ENCODE results near the gene PLA2G3. TPM values are rescaled to one million over a fixed set of nuclear protein-coding genes. Genes with fewer than 3 reads are reported as not detected.

Gene PLA2G3
- polyA plus RNA-seq, 1 donor (not counting 4 experiments of a cell fraction or from before 2014, with no cell fraction given) = 0.38 TPM

- Histone ChIP-seq H3K9me1 (ENCODE audit: control insufficient read depth, extremely low read depth, insufficient read depth, low read length) (no peaks in the 10 kb centered on the region), H3K4me3 (ENCODE audit: control insufficient read depth in 2 of 3, extremely low read depth in 1 of 3, insufficient read depth in 2 of 3, low read depth in 1 of 3, low read length in 3 of 3) (peak overlapping the region in 1 of 3 experiments; percentile 11), H3K9ac (ENCODE audit: control insufficient read depth, extremely low read depth, insufficient read depth, low read length) (peak overlapping the region; percentile 51), H4K20me1 (ENCODE audit: control insufficient read depth, extremely low read depth, insufficient read depth, low read length) (peaks cover 13% of the 10 kb centered on the region), H3K79me2 (ENCODE audit: control insufficient read depth, insufficient read depth, low read length) (no peaks in the 10 kb centered on the region), H2AFZ (ENCODE audit: control insufficient read depth, low read length) (peak overlapping the region; percentile 38), H3K27ac (ENCODE audit: control insufficient read depth, insufficient read depth, low read length) (no peak overlapping the region), H3K27me3 (ENCODE audit: control insufficient read depth, extremely low read depth, insufficient read depth, low read length) (no peaks in the 10 kb centered on the region), H3K4me1 (ENCODE audit: control insufficient read depth, extremely low read depth, insufficient read depth, low read length) (peaks cover 10% of the 10 kb centered on the region), H3K9me3 (ENCODE audit: control insufficient read depth, low read depth, low read length) (no peaks in the 10 kb centered on the region), H3K4me2 (ENCODE audit: control insufficient read depth, extremely low read depth, insufficient read depth, low read depth, low read length) (peak overlapping the region; percentile 69), H3K36me3 (ENCODE audit: control insufficient read depth in 2 of 2, extremely low read depth in 1 of 2, insufficient read depth in 2 of 2, low read length in 2 of 2) (peaks cover 12 to 13% of the 10 kb centered on the region in 2 experiments)
- TF ChIP-seq EZH2 (IDR thresholded peaks at IDR 0.05; ENCODE audit: low read length) (no peak), CTCF (optimal IDR thresholded peaks at IDR 0.05 in 1 of 3, IDR thresholded peaks at IDR 0.05 in 1 of 3, conservative IDR thresholded peaks at IDR 0.05 in 1 of 3; ENCODE audit: extremely low read depth in 1 of 3, insufficient read depth in 2 of 3, low read length in 3 of 3) (no peak)
- peak; percentile 20 for FAIRE-seq
- dilution Hi-C loops (cut with MboI; ENCODE audit: extremely low pct_ligation_motif_present, low sequenced_read_pairs) = no loop called here
- DNase-seq (ENCODE audit: low read depth, low spot score) = no peak
Observed at GRCh38 chr22:31107894-31108218, 32.5 kb downstream of the PLA2G3 start.

GRCh38 chr22:31107178-31107893 is 33.0 kb downstream of the PLA2G3 start, which contains the start of gene SELENOM:
Gene SELENOM, minus strand, starts transcription at chr22:31107568. Its CDS starts 63 bp downstream, at chr22:31107505.
- no peaks in the 10 kb centered on the region for H3K9me3 ChIP-seq (ENCODE audit: control insufficient read depth, low read depth, low read length)
- H4K20me1 ChIP-seq (ENCODE audit: control insufficient read depth, extremely low read depth, insufficient read depth, low read length) = peaks cover 13% of the 10 kb centered on the region
- peak within 1 kb of the TSS; percentile 78 for H3K27ac ChIP-seq (ENCODE audit: control insufficient read depth, insufficient read depth, low read length)
- no peaks in the 10 kb centered on the region for H3K9me1 ChIP-seq (ENCODE audit: control insufficient read depth, extremely low read depth, insufficient read depth, low read length)
- peak within 1 kb of the TSS; percentile 77 for H3K4me2 ChIP-seq (ENCODE audit: control insufficient read depth, extremely low read depth, insufficient read depth, low read depth, low read length)
- no peaks in the 10 kb centered on the region for H3K27me3 ChIP-seq (ENCODE audit: control insufficient read depth, extremely low read depth, insufficient read depth, low read length)
- H3K79me2 ChIP-seq (ENCODE audit: control insufficient read depth, insufficient read depth, low read length) = no peaks in the 10 kb centered on the region
- H3K4me1 ChIP-seq (ENCODE audit: control insufficient read depth, extremely low read depth, insufficient read depth, low read length) = peaks cover 10% of the 10 kb centered on the region
- TF ChIP-seq CTCF (optimal IDR thresholded peaks at IDR 0.05 in 1 of 3, IDR thresholded peaks at IDR 0.05 in 1 of 3, conservative IDR thresholded peaks at IDR 0.05 in 1 of 3; ENCODE audit: extremely low read depth in 1 of 3, insufficient read depth in 2 of 3, low read length in 3 of 3) (peak; percentile 86 to 94 (median 90)), EZH2 (IDR thresholded peaks at IDR 0.05; ENCODE audit: low read length) (no peak)
- DNase-seq (ENCODE audit: low read depth, low spot score) (peak; percentile 88), FAIRE-seq (peak; percentile 80)
- peak within 1 kb of the TSS; percentile 80 for H2AFZ ChIP-seq (ENCODE audit: control insufficient read depth, low read length)
- peak within 1 kb of the TSS; percentile 80 for H3K9ac ChIP-seq (ENCODE audit: control insufficient read depth, extremely low read depth, insufficient read depth, low read length)
- peaks cover 14 to 18% of the 10 kb centered on the region in 2 experiments for H3K36me3 ChIP-seq (ENCODE audit: control insufficient read depth in 2 of 2, extremely low read depth in 1 of 2, insufficient read depth in 2 of 2, low read length in 2 of 2)
- H3K4me3 ChIP-seq (ENCODE audit: control insufficient read depth in 2 of 3, extremely low read depth in 1 of 3, insufficient read depth in 2 of 3, low read depth in 1 of 3, low read length in 3 of 3) = peak within 1 kb of the TSS; percentile 34 to 61 (median 54)
- dilution Hi-C loops (cut with MboI; ENCODE audit: extremely low pct_ligation_motif_present, low sequenced_read_pairs) = no loop called here
